CD14-positive monocyte (primary cell): ENCODE results near the gene FAM50B. TPM values are rescaled to one million over a fixed set of nuclear protein-coding genes. Genes with fewer than 3 reads are reported as not detected.

Experiments
- DNase-seq, 3 donors: peaks; one replicate each; pipeline ENCODE4 v3.0.0-alpha.2; 2011 to 2022
- H2AFZ ChIP-seq: 2 replicates; pipeline ENCODE4 v1.6.0; 2012; ENCODE audit warnings: mild to moderate bottlenecking, low read depth, low read length, inconsistent platforms; ENCODE audit not compliant: insufficient read depth, poor library complexity, severe bottlenecking
- H3K27ac ChIP-seq, 2 donors: 1 replicate in 1 of 2; 2 replicates in 1 of 2; pipeline ENCODE4 v1.5.1; 2012 to 2013; ENCODE audit warnings: low read length in 2 of 2, control low read depth in 1 of 2, inconsistent platforms in 1 of 2, low read depth in 1 of 2, mild to moderate bottlenecking in 1 of 2
- H3K27me3 ChIP-seq, 2 donors: one replicate each; pipeline versions ENCODE4 v1.6.0 to v1.6.1; 2011 to 2013; ENCODE audit warnings: low read length in 2 of 2; ENCODE audit not compliant: control insufficient read depth in 2 of 2, insufficient read depth in 2 of 2
- H3K36me3 ChIP-seq, 2 donors: replicated peaks in 1 of 2; 1 replicate in 1 of 2; 2 replicates in 1 of 2; pipeline versions ENCODE4 v1.5.1 to v1.6.1; 2012 to 2013; ENCODE audit warnings: low read length in 2 of 2, control low read depth in 1 of 2, inconsistent platforms in 1 of 2, mild to moderate bottlenecking in 1 of 2; ENCODE audit not compliant: insufficient read depth in 2 of 2, control insufficient read depth in 1 of 2
- H3K4me1 ChIP-seq, 2 donors: 1 replicate in 1 of 2; 2 replicates in 1 of 2; pipeline versions ENCODE4 v1.5.1 to v1.6.1; 2012 to 2013; ENCODE audit warnings: low read length in 2 of 2, control low read depth in 1 of 2, inconsistent platforms in 1 of 2, mild to moderate bottlenecking in 1 of 2, moderate library complexity in 1 of 2; ENCODE audit not compliant: insufficient read depth in 2 of 2, control insufficient read depth in 1 of 2
- H3K4me2 ChIP-seq: replicated peaks from 2 replicates; pipeline ENCODE3; 2012; ENCODE audit warnings: low read length, moderate library complexity, mild to moderate bottlenecking; ENCODE audit not compliant: poor library complexity, severe bottlenecking; ENCODE audit errors: extremely low read depth
- H3K4me3 ChIP-seq, 3 experiments: fragments of 200-600 bp in 1 of 3; sonication (generic) in 1 of 3; replicated peaks in 1 of 3; 1 replicate in 2 of 3; 2 replicates in 1 of 3; pipeline ENCODE4 v1.5.1; 2011 to 2013; ENCODE audit warnings: low read length in 3 of 3, mild to moderate bottlenecking in 3 of 3, control low read depth in 2 of 3, low read depth in 2 of 3, inconsistent platforms in 1 of 3, moderate library complexity in 1 of 3
- H3K79me2 ChIP-seq: 2 replicates; pipeline ENCODE4 v1.6.0; 2012; ENCODE audit warnings: mild to moderate bottlenecking, control low read depth, inconsistent platforms, low read length, moderate library complexity; ENCODE audit not compliant: insufficient read depth
- H3K9ac ChIP-seq: 2 replicates; pipeline ENCODE4 v1.6.0; 2017; ENCODE audit warnings: low read length, mild to moderate bottlenecking; ENCODE audit not compliant: insufficient read depth, poor library complexity, severe bottlenecking
- H3K9me3 ChIP-seq, 2 donors: replicated peaks in 1 of 2; 1 replicate in 1 of 2; 2 replicates in 1 of 2; pipeline versions ENCODE4 v1.5.1 to v1.6.1; 2012 to 2013; ENCODE audit warnings: low read length in 2 of 2, control low read depth in 1 of 2; ENCODE audit not compliant: control insufficient read depth in 1 of 2, insufficient read depth in 1 of 2
- H4K20me1 ChIP-seq: 2 replicates; pipeline ENCODE4 v1.6.0; 2012; ENCODE audit warnings: mild to moderate bottlenecking, low read length, control low read depth, moderate library complexity; ENCODE audit not compliant: insufficient read depth
- H3K27ac Mint-ChIP-seq, 7 donors: one replicate each; pipeline ENCODE4 v1.8.0; 2020; ENCODE audit warnings: mild to moderate bottlenecking in 7 of 7, mixed read lengths in 7 of 7, moderate library complexity in 6 of 7, inconsistent platforms in 2 of 7
- H3K27me3 Mint-ChIP-seq, 3 donors: one replicate each; pipeline ENCODE4 v1.8.0; 2021 to 2022; ENCODE audit warnings: low read depth in 3 of 3, mild to moderate bottlenecking in 3 of 3, mixed read lengths in 3 of 3, moderate library complexity in 3 of 3, inconsistent platforms in 1 of 3
- H3K36me3 Mint-ChIP-seq, 2 donors: one replicate each; pipeline ENCODE4 v1.8.0; 2020; ENCODE audit warnings: mixed read lengths in 2 of 2, inconsistent platforms in 1 of 2, mild to moderate bottlenecking in 1 of 2
- H3K4me1 Mint-ChIP-seq: one replicate; pipeline ENCODE4 v1.8.0; 2020; ENCODE audit warnings: mild to moderate bottlenecking, mixed read lengths
- H3K4me3 Mint-ChIP-seq, 2 donors: one replicate each; pipeline ENCODE4 v1.8.0; 2020; ENCODE audit warnings: mild to moderate bottlenecking in 2 of 2, mixed read lengths in 2 of 2, moderate library complexity in 1 of 2
- H3K9me3 Mint-ChIP-seq, 7 donors: one replicate each; pipeline ENCODE4 v1.8.0; 2020 to 2022; ENCODE audit warnings: mixed read lengths in 7 of 7, mild to moderate bottlenecking in 6 of 7, moderate library complexity in 6 of 7, inconsistent platforms in 2 of 7
- CTCF ChIP-seq: fragments of 200-600 bp; IDR thresholded peaks from one replicate; pipeline ENCODE4 v1.8.0; 2022; ENCODE audit warnings: antibody characterized with exemption, mild to moderate bottlenecking
- WGBS: methylation state at CpG from one replicate; pipeline ENCODE4 v1.1.5; 2013; ENCODE audit warnings: missing lambda C conversion rate; ENCODE audit not compliant: insufficient coverage; 5-methylcytosine and 5-hydroxymethylcytosine counted together
- intact Hi-C, 2 donors: fragments of 100-400 bp; cut with micrococcal nuclease; formaldehyde crosslinking; loops; one replicate each; pipeline versions ENCODE4 v1.15.0 to v1.15.1; 2023
- polyA plus RNA-seq, 3 donors: library from polyadenylated mRNA; depleted of rRNA in 1 of 3; unstranded in 2 of 3; stranded (reverse) in 1 of 3; fragments of 300-500 nt in 2 of 3; fragments of >200 nt in 1 of 3; fragmentation: Illumina TruSeq in 2 of 3; gene quantifications; 1 replicate in 2 of 3; 2 replicates in 1 of 3; pipeline ENCODE4 v1.2.3, GENCODE V29; 2012 to 2021

Gene FAM50B
- polyA plus RNA-seq, 3 donors = 1.8 to 3.3 (median 3.0) TPM

GRCh38 chr6:3885262-3886036, 36.3 kb downstream of the FAM50B start:
- Histone ChIP-seq H2AFZ (no peak overlapping the region), H3K27me3 (no peaks in the 10 kb centered on the region), H3K36me3 (no peaks in the 10 kb centered on the region), H3K9ac (no peak overlapping the region), H3K79me2 (no peaks in the 10 kb centered on the region), H3K9me3 (no peaks in the 10 kb centered on the region), H4K20me1 (no peaks in the 10 kb centered on the region), H3K4me3 (no peak overlapping the region), H3K4me2 (no peak overlapping the region), H3K27ac (no peak overlapping the region), H3K4me1 (no peaks in the 10 kb centered on the region)
- TF ChIP-seq CTCF = no peak
- Mint-ChIP-seq H3K27me3 (peaks cover 2 to 4% (median 3%) of the 10 kb centered on the region in 3 donors), H3K27ac (no peak overlapping the region), H3K4me3 (no peak overlapping the region), H3K36me3 (no peaks in the 10 kb centered on the region), H3K9me3 (no peaks in the 10 kb centered on the region), H3K4me1 (no peaks in the 10 kb centered on the region)
- no peak for DNase-seq
- intact Hi-C loops = no loop called here
- 97% methylated on average over 6 of the region's 9 CpGs for WGBS

- Mint-ChIP-seq H3K27me3 (peaks cover 0 to 4% (median 2%) of the 10 kb centered on the region in 3 donors), H3K27ac (no peak overlapping the region)
- no peak for DNase-seq
Observed at GRCh38 chr6:3887150-3887700, 38.1 kb downstream of the FAM50B start.

More at GRCh38 chr6:3887150-3887700, 38.1 kb downstream of the FAM50B start:
- H3K4me3 Mint-ChIP-seq = no peak overlapping the region
- no peaks in the 10 kb centered on the region for H4K20me1 ChIP-seq
- 83% methylated on average over 6 of the region's 9 CpGs for WGBS
- no peak overlapping the region for H3K9ac ChIP-seq
- no peaks in the 10 kb centered on the region for H3K9me3 Mint-ChIP-seq
- no peak for TF ChIP-seq CTCF
- H3K27me3 ChIP-seq = no peaks in the 10 kb centered on the region
- no peak overlapping the region for H2AFZ ChIP-seq
- no peaks in the 10 kb centered on the region for H3K36me3 ChIP-seq
- no peak overlapping the region for H3K4me2 ChIP-seq
- H3K4me1 ChIP-seq = no peaks in the 10 kb centered on the region
- intact Hi-C loops = no loop called here
- no peaks in the 10 kb centered on the region for H3K9me3 ChIP-seq
- H3K27ac ChIP-seq = no peak overlapping the region
- H3K4me3 ChIP-seq = no peak overlapping the region
- no peaks in the 10 kb centered on the region for H3K79me2 ChIP-seq
- no peaks in the 10 kb centered on the region for H3K36me3 Mint-ChIP-seq
- H3K4me1 Mint-ChIP-seq = no peaks in the 10 kb centered on the region
